Caco-2 (cell line): Measurements from ENCODE around the gene HKDC1. TPM values are rescaled to one million over a fixed set of nuclear protein-coding genes. Genes with fewer than 3 reads are reported as not detected.

Experiments used
- BruUV-seq: library from RNA; stranded (reverse); fragments of 400-500 nt; replicated peaks from 2 replicates; lab custom pipeline; 2021; lab: Mats Ljungman, UMichigan
- CTCF ChIA-PET: fragments of 300-600 bp; sonication (Branson Sonifier 250); formaldehyde crosslinking; loops from one replicate; lab custom pipeline; 2022; ENCODE audit warnings: antibody characterized with exemption; lab: Charles Lee
- POLR2A ChIA-PET: fragments of 300-600 bp; sonication (Branson Sonifier 250); formaldehyde crosslinking; loops from one replicate; lab custom pipeline; 2022; ENCODE audit warnings: antibody characterized with exemption; lab: Charles Lee
- DNase-seq, 2 experiments: peaks; one replicate each; pipeline versions ENCODE4 v3.0.0 to v3.0.0-alpha.2; 2020 to 2022
- H3K27me3 ChIP-seq: replicated peaks from 2 replicates; pipeline ENCODE4 v1.6.0; 2011; ENCODE audit warnings: low read length; ENCODE audit not compliant: control insufficient read depth, insufficient read depth
- H3K36me3 ChIP-seq: 2 replicates; pipeline ENCODE4 v1.5.1; 2011; ENCODE audit warnings: low read length; ENCODE audit not compliant: control insufficient read depth, insufficient read depth
- H3K4me1 ChIP-seq: fragments of 250-450 bp; sonication (Bioruptor Pico); 2 replicates; pipeline ENCODE4 v1.5.1; 2020; ENCODE audit warnings: mild to moderate bottlenecking
- H3K4me3 ChIP-seq: 2 replicates; pipeline ENCODE4 v1.5.1; 2011; ENCODE audit warnings: low read depth, mild to moderate bottlenecking, control low read depth, low read length
- H3K9me3 ChIP-seq: fragments of 250-450 bp; sonication (Bioruptor Pico); 2 replicates; pipeline ENCODE4 v1.5.1; 2020; ENCODE audit warnings: mild to moderate bottlenecking, moderate library complexity
- H3K27ac Mint-ChIP-seq: one replicate; pipeline ENCODE4 v1.8.0; 2022; ENCODE audit warnings: mixed read lengths; ENCODE audit not compliant: unreplicated experiment
- H3K27me3 Mint-ChIP-seq: one replicate; pipeline ENCODE4 v1.8.0; 2022; ENCODE audit warnings: mixed read lengths; ENCODE audit not compliant: insufficient read depth, unreplicated experiment
- H3K36me3 Mint-ChIP-seq: one replicate; pipeline ENCODE4 v1.8.0; 2022; ENCODE audit warnings: mild to moderate bottlenecking, mixed read lengths; ENCODE audit not compliant: insufficient read depth, unreplicated experiment
- H3K4me1 Mint-ChIP-seq: one replicate; pipeline ENCODE4 v1.8.0; 2022; ENCODE audit warnings: low read depth, mixed read lengths; ENCODE audit not compliant: unreplicated experiment
- H3K4me3 Mint-ChIP-seq: one replicate; pipeline ENCODE4 v1.8.0; 2022; ENCODE audit warnings: mild to moderate bottlenecking, moderate library complexity, mixed read lengths; ENCODE audit not compliant: unreplicated experiment
- H3K9me3 Mint-ChIP-seq: one replicate; pipeline ENCODE4 v1.8.0; 2022; ENCODE audit warnings: mixed read lengths; ENCODE audit not compliant: unreplicated experiment
- CTCF ChIP-seq, 2 experiments: fragments of 200-600 bp in 1 of 2; IDR thresholded peaks; 1 replicate in 1 of 2; 2 replicates in 1 of 2; pipeline versions ENCODE4 v1.5.1 to v1.8.0; 2011 to 2022; ENCODE audit warnings: antibody characterized with exemption in 1 of 2, control low read depth in 1 of 2, inconsistent platforms in 1 of 2, low read depth in 1 of 2, low read length in 1 of 2, mild to moderate bottlenecking in 1 of 2, moderate library complexity in 1 of 2; ENCODE audit not compliant: insufficient read depth in 1 of 2, severe bottlenecking in 1 of 2, unreplicated experiment in 1 of 2
- intact Hi-C: fragments of 100-400 bp; cut with micrococcal nuclease; formaldehyde crosslinking; loops from one replicate; pipeline ENCODE4 v1.10.0; 2022; ENCODE audit not compliant: unreplicated experiment
- total RNA-seq: library from RNA; stranded (reverse); gene quantifications from 2 replicates; pipeline ENCODE4 v1.2.3, GENCODE V29; 2022

The HKDC1 gene
- total RNA-seq, 1 experiment from 2014 or later = 24.5 TPM

- DNase-seq = no peak
- no peak overlapping the region for H3K27ac Mint-ChIP-seq
- Histone ChIP-seq H3K4me3 (no peak overlapping the region), H3K27me3 (no peaks in the 10 kb centered on the region), H3K9me3 (no peaks in the 10 kb centered on the region), H3K36me3 (no peaks in the 10 kb centered on the region), H3K4me1 (no peaks in the 10 kb centered on the region)
- ChIA-PET POLR2A (no interaction called here), CTCF (no interaction called here)
- H3K9me3 Mint-ChIP-seq = no peaks in the 10 kb centered on the region
- BruUV-seq = no TSS peak
- no peaks in the 10 kb centered on the region for H3K4me1 Mint-ChIP-seq
- intact Hi-C loops = no loop called here
- TF ChIP-seq CTCF (IDR thresholded peaks at IDR 0.05; ENCODE audit: insufficient read depth in 1 of 2, low read depth in 1 of 2, low read length in 1 of 2, severe bottlenecking in 1 of 2, unreplicated experiment in 1 of 2) = no peak
- H3K36me3 Mint-ChIP-seq = no peaks in the 10 kb centered on the region
- no peak overlapping the region for H3K4me3 Mint-ChIP-seq
- H3K27me3 Mint-ChIP-seq = peaks cover 2% of the 10 kb centered on the region
Observed at GRCh38 chr10:69262292-69262751, 42.2 kb downstream of the HKDC1 start.

DNA sequence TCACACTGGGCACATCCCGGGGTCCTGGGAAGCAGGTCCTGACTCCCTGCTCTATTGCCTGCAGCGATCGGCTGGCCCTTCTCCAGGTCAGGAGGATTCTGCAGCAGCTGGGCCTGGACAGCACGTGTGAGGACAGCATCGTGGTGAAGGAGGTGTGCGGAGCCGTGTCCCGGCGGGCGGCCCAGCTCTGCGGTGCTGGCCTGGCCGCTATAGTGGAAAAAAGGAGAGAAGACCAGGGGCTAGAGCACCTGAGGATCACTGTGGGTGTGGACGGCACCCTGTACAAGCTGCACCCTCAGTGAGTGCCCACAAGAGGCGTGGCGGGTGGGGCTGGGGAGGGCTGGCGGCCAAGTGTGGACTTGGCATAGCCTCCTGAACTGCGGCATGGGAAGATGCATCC lies 45.4 kb downstream of the HKDC1 start:
- Histone ChIP-seq H3K4me1 (no peaks in the 10 kb centered on the region), H3K4me3 (no peak overlapping the region), H3K9me3 (no peaks in the 10 kb centered on the region), H3K36me3 (no peaks in the 10 kb centered on the region), H3K27me3 (no peaks in the 10 kb centered on the region)
- Mint-ChIP-seq H3K4me3 (no peak overlapping the region), H3K36me3 (no peaks in the 10 kb centered on the region), H3K27ac (no peak overlapping the region), H3K9me3 (no peaks in the 10 kb centered on the region), H3K4me1 (no peaks in the 10 kb centered on the region), H3K27me3 (peaks cover 2% of the 10 kb centered on the region)
- CTCF ChIA-PET = interaction anchor here (0.7 kb wide), 1 partner anchor 148 kb away, joined by 3 read pairs; no protein-coding TSS in a partner anchor
- no peak for DNase-seq
- intact Hi-C loops = no loop called here
- no TSS peak for BruUV-seq
- no peak for TF ChIP-seq CTCF (IDR thresholded peaks at IDR 0.05; ENCODE audit: insufficient read depth in 1 of 2, low read depth in 1 of 2, low read length in 1 of 2, severe bottlenecking in 1 of 2, unreplicated experiment in 1 of 2)
- POLR2A ChIA-PET = no interaction called here

GRCh38 chr10:69268761-69269416 lies 48.8 kb downstream of the HKDC1 start:
- ChIA-PET POLR2A (no interaction called here), CTCF (interaction anchor here (0.6 kb wide), 1 partner anchor 42 kb away, joined by 5 read pairs; no protein-coding TSS in a partner anchor)
- intact Hi-C loops = no loop called here
- no peak overlapping the region for H3K27ac Mint-ChIP-seq
- H3K27me3 Mint-ChIP-seq = peaks cover 2% of the 10 kb centered on the region
- Histone ChIP-seq H3K9me3 (no peaks in the 10 kb centered on the region), H3K4me3 (no peak overlapping the region), H3K36me3 (no peaks in the 10 kb centered on the region), H3K27me3 (no peaks in the 10 kb centered on the region), H3K4me1 (no peaks in the 10 kb centered on the region)
- no peaks in the 10 kb centered on the region for H3K36me3 Mint-ChIP-seq
- no peak for DNase-seq
- no peaks in the 10 kb centered on the region for H3K9me3 Mint-ChIP-seq
- no TSS peak for BruUV-seq
- no peak for TF ChIP-seq CTCF (IDR thresholded peaks at IDR 0.05; ENCODE audit: insufficient read depth in 1 of 2, low read depth in 1 of 2, low read length in 1 of 2, severe bottlenecking in 1 of 2, unreplicated experiment in 1 of 2)
- H3K4me3 Mint-ChIP-seq = no peak overlapping the region
- no peaks in the 10 kb centered on the region for H3K4me1 Mint-ChIP-seq
